GM19468 (cell line): ENCODE results near the gene TM9SF2.

Experiments used
- ATAC-seq: cut with Tn5 transposase; IDR thresholded peaks from one replicate; pipeline ENCODE4 v1.9.1; 2021; ENCODE audit warnings: mild to moderate bottlenecking, moderate library complexity, moderate number of reproducible peaks; ENCODE audit not compliant: unreplicated experiment; ENCODE audit errors: extremely low read depth

The TM9SF2 gene

DNA sequence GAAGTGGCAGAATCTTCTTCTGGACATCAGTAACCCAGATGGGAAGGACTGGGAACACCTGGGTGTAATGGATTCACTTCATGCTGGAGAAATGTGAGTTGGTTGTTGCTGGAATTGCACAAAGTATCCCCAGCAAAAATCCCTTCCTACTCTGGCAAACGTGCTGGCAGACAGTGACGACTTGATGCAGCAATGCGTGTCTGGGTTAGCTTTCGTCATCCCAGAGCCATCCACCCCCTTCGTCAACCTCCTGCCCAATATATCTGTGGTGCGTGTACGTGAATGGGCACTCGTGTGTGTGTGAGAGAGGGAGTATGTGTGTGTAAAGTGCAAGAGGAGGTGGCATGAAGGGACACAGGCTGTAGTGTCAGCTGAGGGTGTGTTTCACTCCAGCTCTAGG lies 70.9 kb downstream of the TM9SF2 start:
- ATAC-seq: no peak

DNA sequence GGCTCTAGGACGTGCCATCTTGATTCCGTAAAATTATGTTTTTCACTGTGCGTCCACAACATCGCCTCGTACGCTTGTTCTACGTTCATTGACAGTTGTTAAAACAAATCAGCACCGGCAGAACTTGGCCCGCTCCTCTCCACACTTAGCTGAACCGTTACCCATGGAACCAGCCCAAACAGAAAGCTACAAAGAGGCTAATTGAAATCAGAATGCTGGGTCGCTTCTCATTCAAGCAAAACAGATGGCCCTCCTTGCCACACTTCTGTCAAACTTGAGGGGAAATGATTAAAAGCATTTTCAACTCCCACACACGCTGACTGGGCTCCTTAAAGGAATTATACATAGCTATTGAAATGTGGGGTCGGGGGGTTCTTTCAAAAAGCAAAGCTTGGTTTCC lies 71.6 kb downstream of the TM9SF2 start:
- no peak for ATAC-seq

DNA sequence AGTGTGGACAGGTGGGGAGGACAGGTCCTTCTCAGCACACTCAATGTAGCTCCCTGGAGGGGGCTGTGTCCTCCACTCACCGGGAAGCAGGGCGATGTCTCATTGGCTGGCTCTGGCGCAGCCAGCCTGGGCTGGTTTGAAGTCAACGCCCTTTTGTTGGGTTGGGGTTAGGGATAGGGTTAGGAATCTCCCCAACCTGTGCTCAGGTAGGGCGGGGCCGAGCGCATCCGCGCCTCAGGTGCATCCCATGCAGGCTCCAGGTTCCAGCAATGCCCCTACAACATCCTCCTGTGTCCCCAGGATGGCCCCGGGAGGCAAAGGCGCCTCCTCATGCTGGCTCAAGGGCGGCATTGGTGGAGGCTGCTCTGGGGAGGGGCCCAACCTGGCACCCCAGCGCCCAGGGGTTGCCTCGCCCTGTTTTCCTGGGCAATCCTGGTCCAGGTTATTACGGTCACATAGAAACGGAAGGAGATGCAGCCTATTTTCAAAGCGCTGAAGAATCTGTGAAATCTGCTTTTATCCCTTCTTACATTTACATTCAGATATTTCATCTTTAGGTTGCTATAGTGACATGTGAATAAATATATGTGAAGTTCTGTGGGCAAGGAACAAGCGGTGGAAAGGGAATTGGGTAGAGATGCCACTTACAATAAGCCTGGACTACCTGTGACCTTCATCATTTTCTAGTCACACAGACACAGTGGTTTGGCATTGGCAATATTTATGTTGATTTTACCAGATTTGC lies 74.3 kb downstream of the TM9SF2 start:
- no peak for ATAC-seq

DNA sequence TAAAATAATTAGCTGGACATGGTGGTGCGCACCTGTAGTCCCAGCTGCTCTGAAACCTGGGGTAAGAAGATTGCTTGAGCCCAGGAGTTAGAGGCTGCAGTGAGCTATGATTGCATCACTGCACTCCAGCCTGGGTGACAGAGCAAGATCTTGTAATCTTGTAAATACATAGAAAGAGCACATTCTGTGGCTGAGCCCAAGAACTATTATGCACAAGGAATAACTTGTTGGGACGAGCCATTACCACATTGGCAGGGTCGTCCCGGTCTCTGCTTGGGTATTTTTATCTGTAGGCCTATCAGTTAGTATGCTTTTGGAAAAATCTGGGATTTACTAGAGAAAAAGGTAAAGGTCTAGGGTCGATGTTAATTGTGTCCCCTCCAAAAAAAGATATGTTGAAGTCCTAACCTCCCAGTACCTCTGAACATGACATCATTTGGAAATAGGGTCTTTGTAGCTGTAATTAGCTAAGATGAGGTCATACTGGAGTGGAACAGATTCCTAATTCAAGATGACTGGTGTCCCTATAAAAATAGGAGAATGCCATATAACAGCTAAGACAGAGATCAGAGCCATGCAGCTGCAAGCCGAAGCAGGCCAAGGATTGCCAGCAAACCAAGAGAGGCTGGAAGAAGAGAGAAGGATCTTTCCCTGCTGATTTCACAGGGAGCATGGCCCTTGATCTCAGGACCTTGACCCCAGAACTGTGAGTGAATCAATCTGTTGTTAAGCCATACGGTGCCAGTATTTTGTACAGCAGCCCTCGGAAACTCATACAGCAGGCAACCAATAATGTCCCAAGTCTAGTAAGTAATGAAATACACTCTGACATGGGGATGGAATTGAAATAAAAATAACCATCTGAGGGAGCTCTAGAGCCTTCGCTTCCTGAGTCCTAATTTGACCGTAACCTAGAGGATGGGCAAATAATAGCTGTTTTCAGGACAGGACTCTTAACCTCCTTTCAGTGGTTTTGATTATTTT lies 77.0 kb downstream of the TM9SF2 start:
- no peak for ATAC-seq

DNA sequence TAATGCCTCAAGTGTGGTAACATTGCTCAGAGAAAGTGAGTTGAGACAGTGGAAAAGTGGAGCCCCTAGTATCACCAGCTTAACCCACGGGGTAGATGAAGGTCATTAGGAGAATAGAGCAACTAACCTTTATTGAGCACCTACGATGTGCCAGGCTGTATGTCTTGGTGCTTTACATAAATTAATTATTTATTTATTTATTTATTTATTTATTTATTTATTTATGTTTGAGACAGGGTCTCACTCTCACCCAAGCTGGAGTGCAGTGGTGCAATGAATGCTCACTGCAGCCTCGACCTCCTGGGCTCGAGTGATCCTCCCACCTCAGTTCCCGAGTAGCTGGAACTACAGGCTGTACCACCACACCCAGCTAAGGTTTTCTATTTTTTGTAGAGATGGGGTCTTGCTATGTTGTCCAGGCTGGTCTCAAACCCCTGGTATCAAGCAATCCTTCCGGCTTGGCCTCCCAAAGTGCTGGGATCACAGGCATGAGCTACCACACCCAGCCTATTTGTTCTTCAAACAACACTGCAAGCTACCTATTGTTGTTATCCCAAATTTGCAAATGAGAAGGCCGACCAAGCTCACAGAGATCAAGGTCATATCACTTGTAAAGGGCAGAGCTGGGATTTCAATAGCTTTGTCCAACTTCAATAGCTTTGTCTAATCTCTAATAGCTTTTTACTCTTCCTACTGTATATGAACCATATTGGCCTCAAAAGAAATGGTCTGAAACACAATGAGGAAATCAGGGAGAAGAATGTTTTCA lies 79.4 kb downstream of the TM9SF2 start:
- no peak for ATAC-seq

DNA sequence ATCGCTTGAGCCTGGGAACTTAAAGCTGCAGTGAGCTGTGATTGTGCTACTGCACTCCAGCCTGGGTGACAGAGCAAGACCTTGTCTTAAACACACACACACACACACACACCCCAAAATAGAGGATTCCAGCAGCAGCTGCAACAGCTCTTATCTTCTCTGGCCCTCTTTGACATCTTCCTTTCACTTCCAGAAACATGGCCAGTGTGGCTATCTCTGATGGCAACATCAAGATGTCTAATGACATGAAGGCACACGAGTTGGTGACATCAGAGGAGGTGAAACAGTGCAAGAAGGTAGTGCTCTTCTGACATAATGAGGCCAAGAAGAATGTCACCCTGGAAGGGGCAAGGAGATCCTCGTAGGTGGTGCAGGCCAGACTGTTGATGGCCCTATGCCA lies 81.2 kb downstream of the TM9SF2 start:
- ATAC-seq: no peak

DNA sequence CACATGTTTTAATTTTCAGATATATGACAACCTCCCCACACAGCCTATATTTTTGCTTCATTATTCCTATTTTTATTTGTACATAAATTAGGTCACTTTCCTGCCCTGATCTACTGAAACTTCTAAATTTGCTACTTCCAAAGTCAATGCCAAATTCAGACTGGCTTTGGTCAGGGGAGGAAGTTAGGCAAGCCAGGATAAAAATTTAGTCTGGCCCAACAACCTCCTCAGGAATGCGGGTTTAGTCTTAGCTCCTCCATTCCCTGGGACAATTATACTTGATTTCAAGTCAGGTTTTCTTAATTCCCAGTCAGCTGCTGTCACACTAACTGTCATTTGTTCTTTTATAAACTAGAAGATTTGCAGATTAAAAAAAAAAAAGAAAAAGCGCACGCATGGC lies 84.3 kb downstream of the TM9SF2 start:
- no peak for ATAC-seq

DNA sequence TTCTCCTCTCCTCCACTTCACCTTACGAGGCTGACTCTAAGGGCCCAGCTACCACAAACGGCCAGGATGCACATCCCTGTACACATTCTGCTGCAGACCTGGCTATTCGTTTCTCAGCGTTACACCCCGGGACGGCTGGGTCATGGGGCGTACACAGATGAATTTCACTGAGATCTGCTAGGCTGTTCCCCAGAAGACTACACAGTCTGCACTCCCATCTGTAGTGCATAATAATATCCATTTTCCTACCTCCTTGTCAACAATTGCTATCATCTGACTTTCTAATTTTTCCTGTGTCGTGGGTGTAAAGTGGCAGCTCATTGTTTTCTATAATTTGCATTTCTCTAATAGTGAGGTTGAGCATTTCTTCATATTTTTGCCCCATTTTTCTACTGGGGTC lies 85.7 kb downstream of the TM9SF2 start:
- no peak for ATAC-seq

DNA sequence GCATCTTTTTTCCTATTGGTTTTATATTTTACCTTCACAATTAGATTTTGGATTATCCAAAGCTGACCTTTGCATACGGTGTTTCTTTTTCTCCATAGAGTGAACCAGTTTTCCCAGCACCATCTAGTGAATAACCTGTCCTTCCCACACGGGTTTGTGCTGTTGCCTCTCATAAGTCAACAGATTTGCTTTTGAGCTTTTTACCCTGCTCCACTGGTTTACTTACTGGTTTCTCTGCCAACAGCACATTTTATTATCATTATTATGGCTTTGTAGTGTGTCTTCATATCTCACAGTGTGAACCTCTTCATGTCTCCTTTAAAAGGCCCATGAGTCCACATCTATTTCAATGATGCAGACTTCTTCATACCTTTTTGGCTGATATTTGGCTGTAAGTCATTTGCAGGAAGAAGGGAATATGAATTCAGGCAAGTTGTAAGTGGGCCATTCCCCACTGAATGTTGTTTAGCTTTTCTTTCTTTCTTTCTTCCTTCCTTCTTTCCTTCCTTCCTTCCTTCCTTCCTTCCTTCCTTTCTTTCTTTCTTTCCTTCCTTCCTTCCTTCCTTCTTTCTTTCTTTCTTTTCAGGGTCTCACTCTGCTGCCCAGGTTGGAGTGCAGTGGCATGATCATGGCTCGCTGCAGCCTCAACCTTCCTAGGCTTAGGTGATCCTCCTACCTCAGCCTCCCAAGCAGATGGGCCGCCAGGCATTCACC lies 86.8 kb downstream of the TM9SF2 start:
- no peak for ATAC-seq

DNA sequence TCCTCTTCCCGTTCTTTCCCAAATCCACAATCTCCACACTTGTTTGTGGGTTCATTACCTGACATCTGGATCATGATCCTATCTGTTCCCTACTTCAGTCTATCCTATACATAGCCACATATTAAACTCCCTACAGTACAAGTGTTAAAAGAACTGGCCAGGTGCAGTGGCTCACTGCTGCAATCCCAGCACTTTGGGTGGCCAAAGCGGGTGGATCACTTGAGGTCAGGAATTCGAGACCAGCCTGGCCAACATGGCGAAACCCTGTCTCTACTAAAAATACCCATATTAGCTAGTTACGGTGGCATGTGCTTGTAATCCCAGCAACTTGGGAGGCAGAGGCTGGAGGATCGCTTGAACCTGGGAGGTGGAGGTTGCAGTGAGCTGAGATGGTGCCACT lies 88.3 kb downstream of the TM9SF2 start:
- no peak for ATAC-seq

DNA sequence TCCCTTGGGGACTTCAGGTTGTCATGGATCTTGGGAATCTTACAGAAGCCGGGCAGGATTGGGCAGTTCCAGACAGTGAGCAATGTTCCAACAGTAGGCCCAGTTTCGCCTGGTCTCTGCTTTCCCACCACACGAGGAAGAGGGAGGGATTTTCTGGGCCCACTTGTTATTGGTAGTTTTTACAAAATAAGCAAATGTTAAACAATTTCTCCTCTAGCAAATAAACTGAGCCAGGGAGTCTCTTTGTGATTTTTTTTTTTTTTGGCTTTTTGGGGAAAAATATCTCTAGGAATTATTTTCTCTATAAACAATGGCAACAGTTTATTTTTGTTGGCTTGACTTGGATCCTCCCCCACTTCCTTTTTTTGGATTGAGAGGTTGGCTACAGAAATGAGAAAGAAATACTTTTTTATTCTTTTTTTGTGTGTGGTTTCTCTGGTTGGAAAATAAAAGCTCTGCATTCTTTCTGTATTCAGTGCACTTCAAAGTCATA lies 89.3 kb downstream of the TM9SF2 start:
- ATAC-seq: no peak

DNA sequence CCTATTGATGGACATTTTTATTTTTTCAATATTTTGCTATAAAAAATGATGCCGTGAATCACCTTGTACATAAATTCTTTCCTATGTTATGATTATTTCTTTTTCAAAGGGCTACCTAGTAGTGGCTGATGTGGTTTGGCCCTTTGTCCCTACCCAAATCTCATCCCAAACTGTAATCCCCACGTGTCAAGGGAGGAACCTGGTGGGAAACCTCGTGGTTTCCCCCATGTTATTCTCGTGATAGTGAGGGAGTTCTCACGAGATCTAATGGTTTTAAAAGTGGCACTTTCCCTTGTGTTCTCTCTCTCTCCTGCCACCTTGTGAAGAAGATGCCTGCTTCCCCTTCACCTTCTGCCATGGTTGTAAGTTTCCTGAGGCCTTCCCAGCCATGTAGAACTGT lies 94.9 kb downstream of the TM9SF2 start:
- no peak for ATAC-seq

DNA sequence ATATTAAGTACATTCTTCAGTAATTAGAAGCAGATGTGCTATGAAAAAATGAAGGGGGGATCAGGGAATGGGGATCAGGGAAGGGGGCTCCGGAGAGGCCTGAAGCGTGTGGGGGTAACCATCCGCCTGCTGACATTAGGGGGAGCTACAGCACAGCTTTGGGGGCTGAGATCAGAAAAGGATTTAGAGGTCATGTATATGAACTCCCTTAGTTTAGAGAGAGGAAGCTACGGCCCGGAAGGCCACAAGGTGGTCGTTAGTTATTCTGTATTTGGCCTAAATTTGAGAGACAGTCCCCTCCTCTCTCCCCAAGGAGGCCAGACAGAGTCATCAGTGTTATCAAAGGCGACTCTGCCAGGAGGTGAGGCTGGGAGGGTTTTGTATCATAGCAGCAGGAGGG lies 99.0 kb downstream of the TM9SF2 start:
- ATAC-seq: no peak

DNA sequence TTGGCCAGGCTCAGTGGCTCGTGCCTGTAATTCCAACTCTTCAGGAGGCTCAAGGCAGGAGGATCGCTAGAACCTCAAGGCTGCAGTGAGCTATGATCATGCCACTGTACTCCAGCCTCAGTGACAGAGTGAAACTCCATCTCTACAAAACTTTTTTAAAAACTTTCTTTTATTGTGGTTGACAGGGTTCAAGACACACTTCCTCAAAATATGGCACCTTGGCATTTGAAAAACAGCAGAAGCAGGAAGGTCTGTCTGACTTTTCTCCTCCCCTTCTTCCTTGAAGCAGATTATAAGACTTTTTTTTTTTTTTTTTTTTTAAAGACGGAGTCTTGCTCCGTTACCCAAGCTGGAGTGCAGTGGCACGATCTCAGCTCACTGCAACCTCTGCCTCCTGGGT lies 100.3 kb downstream of the TM9SF2 start:
- ATAC-seq: no peak

DNA sequence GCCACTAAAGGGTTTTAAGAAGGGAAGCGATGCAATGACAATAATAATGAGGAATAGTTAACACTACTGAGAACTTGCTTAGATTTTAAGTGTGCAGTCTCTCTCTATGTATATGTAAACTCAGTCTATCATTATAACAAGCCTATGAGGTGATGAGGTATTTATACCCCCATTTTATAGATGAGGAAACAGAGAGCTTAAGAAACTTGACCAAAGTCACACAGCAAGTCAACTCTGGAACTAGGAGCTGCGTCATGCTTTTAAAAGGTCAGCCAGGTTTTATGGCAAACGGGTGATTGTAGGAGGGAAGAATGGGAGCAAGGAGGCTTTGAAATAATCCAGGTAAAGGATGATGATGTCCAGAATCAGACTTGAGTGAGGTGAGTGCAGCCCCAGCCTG lies 103.4 kb downstream of the TM9SF2 start:
- no peak for ATAC-seq

DNA sequence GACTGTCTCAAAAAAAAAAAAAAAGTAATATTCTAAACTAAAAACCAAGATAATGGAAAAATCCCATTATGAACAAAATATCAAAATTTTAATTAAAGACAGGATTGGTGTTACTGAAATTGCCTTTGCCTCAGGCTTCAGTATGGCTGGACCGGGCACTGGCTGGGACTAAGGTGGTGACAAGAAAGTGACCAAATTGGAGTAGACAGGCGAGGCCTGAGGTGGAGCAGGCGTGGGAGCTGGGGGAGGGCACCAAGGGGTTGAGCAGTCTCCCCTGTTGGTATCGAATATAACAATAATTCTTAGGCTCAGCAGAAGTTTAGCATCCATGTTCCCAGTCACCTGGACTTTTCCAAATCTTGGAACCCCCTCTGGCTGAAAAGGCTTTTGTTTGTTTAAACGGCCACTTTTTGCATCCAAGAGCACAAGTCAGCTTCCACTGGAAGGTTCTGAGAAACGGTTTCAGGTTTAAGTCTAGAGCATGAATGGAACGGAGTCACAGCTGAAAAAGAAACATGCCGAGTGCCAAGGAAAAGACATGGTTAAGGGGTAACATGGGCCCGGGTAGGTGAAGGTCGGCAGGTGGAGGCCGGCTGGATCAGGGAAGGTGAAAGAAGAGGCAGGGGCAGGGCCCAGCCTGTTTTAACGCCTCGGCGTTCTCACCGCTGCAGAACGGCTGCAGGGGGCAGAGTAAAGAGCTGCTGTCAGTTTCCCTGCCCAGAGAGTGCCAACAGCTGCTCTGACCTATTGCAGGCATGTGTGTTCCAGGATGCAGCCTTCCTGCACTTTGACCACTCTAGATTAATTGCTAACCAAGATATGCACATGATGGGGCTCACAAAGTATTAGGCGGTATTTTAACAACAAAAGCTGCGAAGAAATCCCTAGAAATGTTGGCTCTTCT lies 104.4 kb downstream of the TM9SF2 start:
- ATAC-seq: peak; percentile 56

DNA sequence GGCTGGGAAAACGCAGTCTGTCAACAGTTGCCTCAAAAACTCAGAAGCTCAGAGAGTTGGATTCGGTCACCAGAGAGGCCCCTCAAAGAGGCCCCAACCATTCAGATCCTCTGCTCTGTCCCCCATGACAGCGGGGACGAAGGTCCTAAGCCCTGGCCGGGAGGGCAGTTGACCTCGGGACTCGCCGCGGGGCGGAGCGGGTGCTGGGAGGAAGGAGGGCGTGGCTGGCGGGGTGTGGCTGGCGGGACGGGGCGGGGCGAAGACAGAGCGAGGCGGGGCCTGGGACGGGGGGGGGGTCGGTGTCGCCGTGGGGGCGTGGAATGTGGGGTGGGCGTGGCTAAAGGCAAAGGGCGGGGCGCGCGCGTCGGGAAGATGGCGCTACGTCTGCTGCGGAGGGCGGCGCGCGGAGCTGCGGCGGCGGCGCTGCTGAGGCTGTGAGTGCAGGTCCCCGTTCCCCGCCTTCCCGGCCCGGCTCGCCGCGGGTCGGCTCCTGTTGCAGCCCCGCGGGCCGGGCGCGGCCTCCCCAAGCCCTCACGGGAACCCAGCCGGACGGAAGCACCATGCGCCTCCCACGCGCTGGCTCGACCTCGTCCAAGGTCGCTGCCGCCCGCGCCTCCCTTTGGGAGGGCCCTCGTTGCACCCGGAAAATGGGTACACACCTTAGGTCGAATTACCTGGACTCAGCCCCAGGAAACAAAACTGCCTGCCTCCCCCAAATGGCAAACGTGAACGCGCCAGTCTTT lies 105.2 kb downstream of the TM9SF2 start, which contains the start of gene CLYBL:
Gene CLYBL (plus strand): TSS at position 367 of the 743 bp plus-strand sequence.
- ATAC-seq: peak; percentile 64

DNA sequence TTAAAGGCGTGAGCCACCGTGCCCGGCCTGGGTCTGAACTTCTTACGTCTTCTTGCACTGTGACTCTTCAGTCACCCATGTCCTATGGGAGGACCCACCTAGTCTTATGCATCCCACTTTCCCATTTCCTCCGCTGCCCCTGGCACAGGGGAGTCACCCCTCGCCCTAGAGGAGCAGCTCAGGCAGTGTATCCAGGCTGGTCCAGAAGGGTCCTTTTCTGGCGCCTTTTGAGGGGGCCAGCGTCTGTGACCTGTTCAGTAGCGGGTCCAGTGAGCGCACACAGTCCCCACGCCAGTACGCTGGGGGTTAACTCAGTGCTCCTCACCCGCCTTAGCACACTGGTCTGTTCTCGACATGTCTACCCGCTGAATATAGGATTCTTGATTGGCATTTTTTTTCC lies 107.1 kb downstream of the TM9SF2 start:
- ATAC-seq: no peak
